ENCODE data around the gene IGLL1. TPM values are rescaled to one million over a fixed set of nuclear protein-coding genes. Genes with fewer than 3 reads are reported as not detected.

Gene IGLL1
- total RNA-seq, 1 donor from 2014 or later = not detected

GRCh38 chr22:23591201-23591791, 11.2 kb upstream of the IGLL1 start:
- H3K4me1 ChIP-seq (ENCODE audit: control insufficient read depth in 3 of 3, insufficient read depth in 3 of 3, low read length in 3 of 3) = no peaks in the 10 kb centered on the region
- H3K4me3 ChIP-seq (ENCODE audit: low read length in 3 of 3) = no peak overlapping the region
- no peaks in the 10 kb centered on the region for H3K36me3 ChIP-seq (ENCODE audit: control insufficient read depth in 3 of 3, insufficient read depth in 3 of 3, low read length in 3 of 3)
- no peak overlapping the region for H3K9ac ChIP-seq (ENCODE audit: low read depth in 1 of 3, low read length in 3 of 3)
- no peaks in the 10 kb centered on the region for H3K27me3 ChIP-seq (ENCODE audit: control insufficient read depth in 3 of 3, insufficient read depth in 3 of 3, low read length in 3 of 3)
- no peaks in the 10 kb centered on the region for H3K9me3 ChIP-seq (ENCODE audit: control insufficient read depth in 3 of 3, low read length in 3 of 3)
- no peak overlapping the region for H3K27ac ChIP-seq (ENCODE audit: low read depth, low read length)

GRCh38 chr22:23583836-23584235, 3.7 kb upstream of the IGLL1 start:
- H3K9ac ChIP-seq (ENCODE audit: low read depth in 1 of 3, low read length in 3 of 3) = no peak overlapping the region
- H3K9me3 ChIP-seq (ENCODE audit: control insufficient read depth in 3 of 3, low read length in 3 of 3) = no peaks in the 10 kb centered on the region
- H3K27me3 ChIP-seq (ENCODE audit: control insufficient read depth in 3 of 3, insufficient read depth in 3 of 3, low read length in 3 of 3) = peaks cover 0 to 5% (median 0%) of the 10 kb centered on the region in 3 donors
- H3K4me3 ChIP-seq (ENCODE audit: low read length in 3 of 3) = no peak overlapping the region
- no peaks in the 10 kb centered on the region for H3K4me1 ChIP-seq (ENCODE audit: control insufficient read depth in 3 of 3, insufficient read depth in 3 of 3, low read length in 3 of 3)
- H3K27ac ChIP-seq (ENCODE audit: low read depth, low read length) = no peak overlapping the region
- no peaks in the 10 kb centered on the region for H3K36me3 ChIP-seq (ENCODE audit: control insufficient read depth in 3 of 3, insufficient read depth in 3 of 3, low read length in 3 of 3)

GRCh38 chr22:23583153-23583552, 3.1 kb upstream of the IGLL1 start:
- Histone ChIP-seq H3K27me3 (ENCODE audit: control insufficient read depth in 3 of 3, insufficient read depth in 3 of 3, low read length in 3 of 3) (peaks cover 0 to 7% (median 2%) of the 10 kb centered on the region in 3 donors), H3K27ac (ENCODE audit: low read depth, low read length) (no peak overlapping the region), H3K9ac (ENCODE audit: low read depth in 1 of 3, low read length in 3 of 3) (no peak overlapping the region), H3K9me3 (ENCODE audit: control insufficient read depth in 3 of 3, low read length in 3 of 3) (no peaks in the 10 kb centered on the region), H3K4me3 (ENCODE audit: low read length in 3 of 3) (no peak overlapping the region), H3K4me1 (ENCODE audit: control insufficient read depth in 3 of 3, insufficient read depth in 3 of 3, low read length in 3 of 3) (no peaks in the 10 kb centered on the region), H3K36me3 (ENCODE audit: control insufficient read depth in 3 of 3, insufficient read depth in 3 of 3, low read length in 3 of 3) (no peaks in the 10 kb centered on the region)

GRCh38 chr22:23581260-23581650, 1.2 kb upstream of the IGLL1 start:
- H3K9ac ChIP-seq (ENCODE audit: low read depth in 1 of 3, low read length in 3 of 3) = no peak overlapping the region
- no peaks in the 10 kb centered on the region for H3K9me3 ChIP-seq (ENCODE audit: control insufficient read depth in 3 of 3, low read length in 3 of 3)
- H3K27ac ChIP-seq (ENCODE audit: low read depth, low read length) = no peak overlapping the region
- H3K27me3 ChIP-seq (ENCODE audit: control insufficient read depth in 3 of 3, insufficient read depth in 3 of 3, low read length in 3 of 3) = peaks cover 0 to 8% (median 3%) of the 10 kb centered on the region in 3 donors
- no peaks in the 10 kb centered on the region for H3K4me1 ChIP-seq (ENCODE audit: control insufficient read depth in 3 of 3, insufficient read depth in 3 of 3, low read length in 3 of 3)
- no peak overlapping the region for H3K4me3 ChIP-seq (ENCODE audit: low read length in 3 of 3)
- no peaks in the 10 kb centered on the region for H3K36me3 ChIP-seq (ENCODE audit: control insufficient read depth in 3 of 3, insufficient read depth in 3 of 3, low read length in 3 of 3)

GRCh38 chr22:23580576-23581259, 628 bp upstream of the IGLL1 start:
- Histone ChIP-seq H3K4me1 (ENCODE audit: control insufficient read depth in 3 of 3, insufficient read depth in 3 of 3, low read length in 3 of 3) (no peaks in the 10 kb centered on the region), H3K4me3 (ENCODE audit: low read length in 3 of 3) (no peak overlapping the region), H3K27me3 (ENCODE audit: control insufficient read depth in 3 of 3, insufficient read depth in 3 of 3, low read length in 3 of 3) (peaks cover 3 to 9% (median 6%) of the 10 kb centered on the region in 3 donors), H3K9ac (ENCODE audit: low read depth in 1 of 3, low read length in 3 of 3) (no peak overlapping the region), H3K36me3 (ENCODE audit: control insufficient read depth in 3 of 3, insufficient read depth in 3 of 3, low read length in 3 of 3) (no peaks in the 10 kb centered on the region), H3K9me3 (ENCODE audit: control insufficient read depth in 3 of 3, low read length in 3 of 3) (no peaks in the 10 kb centered on the region), H3K27ac (ENCODE audit: low read depth, low read length) (no peak overlapping the region)

- Histone ChIP-seq H3K36me3 (ENCODE audit: control insufficient read depth in 3 of 3, insufficient read depth in 3 of 3, low read length in 3 of 3) (no peaks in the 10 kb centered on the region), H3K9ac (ENCODE audit: low read depth in 1 of 3, low read length in 3 of 3) (no peak overlapping the region), H3K4me3 (ENCODE audit: low read length in 3 of 3) (no peak overlapping the region), H3K27ac (ENCODE audit: low read depth, low read length) (no peak overlapping the region), H3K9me3 (ENCODE audit: control insufficient read depth in 3 of 3, low read length in 3 of 3) (no peaks in the 10 kb centered on the region), H3K27me3 (ENCODE audit: control insufficient read depth in 3 of 3, insufficient read depth in 3 of 3, low read length in 3 of 3) (peaks cover 4 to 16% (median 10%) of the 10 kb centered on the region in 3 donors), H3K4me1 (ENCODE audit: control insufficient read depth in 3 of 3, insufficient read depth in 3 of 3, low read length in 3 of 3) (no peaks in the 10 kb centered on the region)
Measured at GRCh38 chr22:23579280-23579679, 810 bp downstream of the IGLL1 start.

GRCh38 chr22:23578306-23578705, 1.8 kb downstream of the IGLL1 start:
- H3K9me3 ChIP-seq (ENCODE audit: control insufficient read depth in 3 of 3, low read length in 3 of 3) = no peaks in the 10 kb centered on the region
- no peak overlapping the region for H3K4me3 ChIP-seq (ENCODE audit: low read length in 3 of 3)
- no peak overlapping the region for H3K27ac ChIP-seq (ENCODE audit: low read depth, low read length)
- no peak overlapping the region for H3K9ac ChIP-seq (ENCODE audit: low read depth in 1 of 3, low read length in 3 of 3)
- H3K4me1 ChIP-seq (ENCODE audit: control insufficient read depth in 3 of 3, insufficient read depth in 3 of 3, low read length in 3 of 3) = no peaks in the 10 kb centered on the region
- peaks cover 4 to 18% (median 10%) of the 10 kb centered on the region in 3 donors for H3K27me3 ChIP-seq (ENCODE audit: control insufficient read depth in 3 of 3, insufficient read depth in 3 of 3, low read length in 3 of 3)
- no peaks in the 10 kb centered on the region for H3K36me3 ChIP-seq (ENCODE audit: control insufficient read depth in 3 of 3, insufficient read depth in 3 of 3, low read length in 3 of 3)

- peaks cover 4 to 18% (median 10%) of the 10 kb centered on the region in 3 donors for H3K27me3 ChIP-seq (ENCODE audit: control insufficient read depth in 3 of 3, insufficient read depth in 3 of 3, low read length in 3 of 3)
- no peaks in the 10 kb centered on the region for H3K4me1 ChIP-seq (ENCODE audit: control insufficient read depth in 3 of 3, insufficient read depth in 3 of 3, low read length in 3 of 3)
- no peak overlapping the region for H3K4me3 ChIP-seq (ENCODE audit: low read length in 3 of 3)
- H3K36me3 ChIP-seq (ENCODE audit: control insufficient read depth in 3 of 3, insufficient read depth in 3 of 3, low read length in 3 of 3) = no peaks in the 10 kb centered on the region
- no peaks in the 10 kb centered on the region for H3K9me3 ChIP-seq (ENCODE audit: control insufficient read depth in 3 of 3, low read length in 3 of 3)
- no peak overlapping the region for H3K27ac ChIP-seq (ENCODE audit: low read depth, low read length)
- no peak overlapping the region for H3K9ac ChIP-seq (ENCODE audit: low read depth in 1 of 3, low read length in 3 of 3)
Measured at GRCh38 chr22:23576681-23577080, 3.4 kb downstream of the IGLL1 start.

- no peaks in the 10 kb centered on the region for H3K4me1 ChIP-seq (ENCODE audit: control insufficient read depth in 3 of 3, insufficient read depth in 3 of 3, low read length in 3 of 3)
- H3K9ac ChIP-seq (ENCODE audit: low read depth in 1 of 3, low read length in 3 of 3) = no peak overlapping the region
- H3K4me3 ChIP-seq (ENCODE audit: low read length in 3 of 3) = no peak overlapping the region
- no peaks in the 10 kb centered on the region for H3K36me3 ChIP-seq (ENCODE audit: control insufficient read depth in 3 of 3, insufficient read depth in 3 of 3, low read length in 3 of 3)
- H3K27me3 ChIP-seq (ENCODE audit: control insufficient read depth in 3 of 3, insufficient read depth in 3 of 3, low read length in 3 of 3) = peaks cover 4 to 20% (median 10%) of the 10 kb centered on the region in 3 donors
- H3K9me3 ChIP-seq (ENCODE audit: control insufficient read depth in 3 of 3, low read length in 3 of 3) = no peaks in the 10 kb centered on the region
- H3K27ac ChIP-seq (ENCODE audit: low read depth, low read length) = no peak overlapping the region
Measured at GRCh38 chr22:23575601-23576000, 4.5 kb downstream of the IGLL1 start.

GRCh38 chr22:23574877-23575276, 5.2 kb downstream of the IGLL1 start:
- peaks cover 4 to 16% (median 10%) of the 10 kb centered on the region in 3 donors for H3K27me3 ChIP-seq (ENCODE audit: control insufficient read depth in 3 of 3, insufficient read depth in 3 of 3, low read length in 3 of 3)
- H3K4me3 ChIP-seq (ENCODE audit: low read length in 3 of 3) = no peak overlapping the region
- no peaks in the 10 kb centered on the region for H3K4me1 ChIP-seq (ENCODE audit: control insufficient read depth in 3 of 3, insufficient read depth in 3 of 3, low read length in 3 of 3)
- no peak overlapping the region for H3K27ac ChIP-seq (ENCODE audit: low read depth, low read length)
- H3K36me3 ChIP-seq (ENCODE audit: control insufficient read depth in 3 of 3, insufficient read depth in 3 of 3, low read length in 3 of 3) = no peaks in the 10 kb centered on the region
- no peak overlapping the region for H3K9ac ChIP-seq (ENCODE audit: low read depth in 1 of 3, low read length in 3 of 3)
- no peaks in the 10 kb centered on the region for H3K9me3 ChIP-seq (ENCODE audit: control insufficient read depth in 3 of 3, low read length in 3 of 3)
